Fibroblast of lung (primary cell): Measurements from ENCODE around the gene ATP13A2. TPM values are rescaled to one million over a fixed set of nuclear protein-coding genes. Genes with fewer than 3 reads are reported as not detected.
"Not testable (repeated sequence)": the region's sequence is repeated elsewhere in the genome, so short reads cannot be mapped to it uniquely, and the experiment has no call there.

Experiments used
- DNase-seq, 2 donors: peaks; one replicate each; pipeline versions ENCODE4 v3.0.0 to v3.0.0-alpha.2; 2010; ENCODE audit warnings: low read depth in 2 of 2
- H2AFZ ChIP-seq: 2 replicates; pipeline ENCODE4 v1.5.1; 2012; ENCODE audit warnings: low read length, control low read depth, inconsistent platforms
- H3K27ac ChIP-seq: 2 replicates; pipeline ENCODE4 v1.5.1; 2011; ENCODE audit warnings: low read length, control low read depth; ENCODE audit not compliant: insufficient read depth
- H3K27me3 ChIP-seq: 2 replicates; pipeline ENCODE4 v1.5.1; 2011; ENCODE audit warnings: mild to moderate bottlenecking, low read length; ENCODE audit not compliant: control insufficient read depth, insufficient read depth
- H3K36me3 ChIP-seq: 2 replicates; pipeline ENCODE4 v1.5.1; 2011; ENCODE audit warnings: low read length; ENCODE audit not compliant: control insufficient read depth, insufficient read depth
- H3K4me1 ChIP-seq: 2 replicates; pipeline ENCODE4 v1.5.1; 2011; ENCODE audit warnings: low read length; ENCODE audit not compliant: control insufficient read depth, insufficient read depth; ENCODE audit errors: extremely low read depth
- H3K4me2 ChIP-seq: 2 replicates; pipeline ENCODE4 v1.5.1; 2011; ENCODE audit warnings: low read length, control low read depth; ENCODE audit not compliant: insufficient read depth; ENCODE audit errors: extremely low read depth
- H3K4me3 ChIP-seq, 4 experiments: fragments of 200-600 bp in 1 of 4; sonication (generic) in 1 of 4; replicated peaks in 1 of 4; 2 replicates each; pipeline ENCODE4 v1.5.1; 2011 to 2016; ENCODE audit warnings: low read length in 4 of 4, low read depth in 3 of 4, mild to moderate bottlenecking in 3 of 4, control low read depth in 2 of 4, inconsistent platforms in 1 of 4, mixed read lengths in 1 of 4; ENCODE audit not compliant: insufficient read depth in 1 of 4; ENCODE audit errors: control extremely low read depth in 1 of 4
- H3K79me2 ChIP-seq: 2 replicates; pipeline ENCODE4 v1.5.1; 2012; ENCODE audit warnings: mild to moderate bottlenecking, low read length, inconsistent platforms; ENCODE audit not compliant: control insufficient read depth, insufficient read depth
- H3K9ac ChIP-seq: 2 replicates; pipeline ENCODE4 v1.5.1; 2011; ENCODE audit warnings: mild to moderate bottlenecking, low read length, control low read depth; ENCODE audit not compliant: insufficient read depth
- H3K9me3 ChIP-seq: 2 replicates; pipeline ENCODE4 v1.5.1; 2012; ENCODE audit warnings: low read depth, low read length; ENCODE audit not compliant: control insufficient read depth, insufficient read depth
- H4K20me1 ChIP-seq: 2 replicates; pipeline ENCODE4 v1.5.1; 2011; ENCODE audit warnings: low read length; ENCODE audit not compliant: control insufficient read depth, insufficient read depth; ENCODE audit errors: extremely low read depth
- EZH2 ChIP-seq: IDR thresholded peaks from 2 replicates; pipeline ENCODE4 v1.5.1; 2012; ENCODE audit warnings: low read length, control low read depth, mild to moderate bottlenecking; ENCODE audit errors: missing control alignments
- polyA plus RNA-seq, 2 donors: library from polyadenylated mRNA; depleted of rRNA in 1 of 2; stranded (reverse) in 1 of 2; unstranded in 1 of 2; fragments of >200 nt; gene quantifications; 2 replicates each; pipeline ENCODE4 v1.2.1, GENCODE V29; 2011 to 2012; ENCODE audit warnings: missing spikeins in 1 of 2
- total RNA-seq: library from RNA; depleted of rRNA; stranded (reverse); fragments of >200 nt; gene quantifications from 2 replicates; pipeline ENCODE4 v1.2.1, GENCODE V29; 2014
- TF ChIP-seq, protein P1 (sequence below), 2 donors: IDR thresholded peaks in 1 of 2; conservative IDR thresholded peaks in 1 of 2; 1 replicate in 1 of 2; 2 replicates in 1 of 2; pipeline ENCODE4 v1.5.1; 2011 to 2012; ENCODE audit warnings: low read length in 2 of 2, control low read depth in 1 of 2, inconsistent platforms in 1 of 2, low read depth in 1 of 2, mild to moderate bottlenecking in 1 of 2

The ATP13A2 gene
- total and polyA plus RNA-seq, 2 donors (not counting 1 experiment from before 2014, with no cell fraction given), result 6.5 to 10.9 TPM

DNA sequence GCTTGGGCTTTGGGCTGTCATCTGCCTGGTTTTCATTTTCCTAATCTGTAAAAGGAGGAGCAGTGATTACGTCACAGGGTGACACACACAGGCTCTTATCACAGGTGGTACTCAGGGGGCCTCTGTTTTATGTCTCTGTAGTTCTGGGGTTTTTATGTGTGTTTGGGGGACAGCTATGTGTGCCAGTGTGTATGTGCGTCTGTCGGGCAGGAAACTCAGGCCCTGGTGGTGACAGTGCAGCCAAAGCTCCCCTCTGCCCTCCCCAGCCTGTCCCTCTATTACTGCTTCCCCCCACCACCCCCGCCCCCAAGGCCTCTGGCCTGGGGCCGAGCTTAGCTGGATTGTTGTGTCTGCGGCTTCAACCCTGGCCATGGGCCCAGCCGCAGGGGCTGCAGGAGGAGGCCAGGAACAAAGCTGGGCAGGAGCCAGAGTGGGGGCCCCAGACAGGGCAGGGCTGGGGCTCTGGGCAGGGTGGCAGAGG lies 44.6 kb downstream of the ATP13A2 start:
- TF ChIP-seq, protein P1, sequence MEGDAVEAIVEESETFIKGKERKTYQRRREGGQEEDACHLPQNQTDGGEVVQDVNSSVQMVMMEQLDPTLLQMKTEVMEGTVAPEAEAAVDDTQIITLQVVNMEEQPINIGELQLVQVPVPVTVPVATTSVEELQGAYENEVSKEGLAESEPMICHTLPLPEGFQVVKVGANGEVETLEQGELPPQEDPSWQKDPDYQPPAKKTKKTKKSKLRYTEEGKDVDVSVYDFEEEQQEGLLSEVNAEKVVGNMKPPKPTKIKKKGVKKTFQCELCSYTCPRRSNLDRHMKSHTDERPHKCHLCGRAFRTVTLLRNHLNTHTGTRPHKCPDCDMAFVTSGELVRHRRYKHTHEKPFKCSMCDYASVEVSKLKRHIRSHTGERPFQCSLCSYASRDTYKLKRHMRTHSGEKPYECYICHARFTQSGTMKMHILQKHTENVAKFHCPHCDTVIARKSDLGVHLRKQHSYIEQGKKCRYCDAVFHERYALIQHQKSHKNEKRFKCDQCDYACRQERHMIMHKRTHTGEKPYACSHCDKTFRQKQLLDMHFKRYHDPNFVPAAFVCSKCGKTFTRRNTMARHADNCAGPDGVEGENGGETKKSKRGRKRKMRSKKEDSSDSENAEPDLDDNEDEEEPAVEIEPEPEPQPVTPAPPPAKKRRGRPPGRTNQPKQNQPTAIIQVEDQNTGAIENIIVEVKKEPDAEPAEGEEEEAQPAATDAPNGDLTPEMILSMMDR (conservative IDR thresholded peaks at IDR 0.05 in 1 of 2, IDR thresholded peaks at IDR 0.05 in 1 of 2; ENCODE audit: low read depth in 1 of 2, low read length in 2 of 2), result no peak
- TF ChIP-seq EZH2, result no peak
- Histone ChIP-seq H3K79me2 (no peaks in the 10 kb centered on the region), H2AFZ (no peak overlapping the region), H3K36me3 (peaks cover 4% of the 10 kb centered on the region), H3K27me3 (no peaks in the 10 kb centered on the region), H3K4me3 (no peak overlapping the region), H4K20me1 (no peaks in the 10 kb centered on the region), H3K4me1 (peaks cover 3% of the 10 kb centered on the region), H3K4me2 (no peak overlapping the region), H3K9ac (no peak overlapping the region), H3K9me3 (no peaks in the 10 kb centered on the region), H3K27ac (no peak overlapping the region)
- peak; percentile 63 to 93 for DNase-seq

DNA sequence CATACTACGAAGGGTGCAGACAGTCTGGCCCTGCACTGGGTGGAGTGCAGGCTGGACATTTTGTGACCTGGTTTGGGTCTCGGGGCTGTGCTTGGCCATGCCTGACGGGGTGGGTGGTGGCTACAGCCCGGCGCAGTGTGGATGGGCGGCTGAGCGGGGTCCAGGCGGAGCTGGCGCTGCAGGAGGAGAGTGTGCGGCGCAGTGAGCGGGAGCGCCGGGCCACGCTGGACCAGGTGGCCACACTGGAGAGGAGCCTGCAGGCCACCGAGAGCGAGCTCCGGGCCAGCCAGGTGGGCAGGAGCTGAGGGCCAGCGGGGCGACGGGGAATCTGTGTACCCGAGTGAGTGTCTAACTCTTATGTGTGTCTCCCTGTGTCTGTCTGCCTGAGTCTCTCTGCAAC lies 45.4 kb downstream of the ATP13A2 start:
- Histone ChIP-seq H4K20me1 (no peaks in the 10 kb centered on the region), H3K4me1 (peaks cover 3% of the 10 kb centered on the region), H3K4me2 (no peak overlapping the region), H3K27me3 (no peaks in the 10 kb centered on the region), H3K27ac (no peak overlapping the region), H3K79me2 (no peaks in the 10 kb centered on the region), H3K9me3 (no peaks in the 10 kb centered on the region), H3K4me3 (no peak overlapping the region), H2AFZ (no peak overlapping the region), H3K36me3 (no peaks in the 10 kb centered on the region), H3K9ac (no peak overlapping the region)
- TF ChIP-seq, protein P1 (conservative IDR thresholded peaks at IDR 0.05 in 1 of 2, IDR thresholded peaks at IDR 0.05 in 1 of 2; ENCODE audit: low read depth in 1 of 2, low read length in 2 of 2), result no peak
- DNase-seq, result no peak

DNA sequence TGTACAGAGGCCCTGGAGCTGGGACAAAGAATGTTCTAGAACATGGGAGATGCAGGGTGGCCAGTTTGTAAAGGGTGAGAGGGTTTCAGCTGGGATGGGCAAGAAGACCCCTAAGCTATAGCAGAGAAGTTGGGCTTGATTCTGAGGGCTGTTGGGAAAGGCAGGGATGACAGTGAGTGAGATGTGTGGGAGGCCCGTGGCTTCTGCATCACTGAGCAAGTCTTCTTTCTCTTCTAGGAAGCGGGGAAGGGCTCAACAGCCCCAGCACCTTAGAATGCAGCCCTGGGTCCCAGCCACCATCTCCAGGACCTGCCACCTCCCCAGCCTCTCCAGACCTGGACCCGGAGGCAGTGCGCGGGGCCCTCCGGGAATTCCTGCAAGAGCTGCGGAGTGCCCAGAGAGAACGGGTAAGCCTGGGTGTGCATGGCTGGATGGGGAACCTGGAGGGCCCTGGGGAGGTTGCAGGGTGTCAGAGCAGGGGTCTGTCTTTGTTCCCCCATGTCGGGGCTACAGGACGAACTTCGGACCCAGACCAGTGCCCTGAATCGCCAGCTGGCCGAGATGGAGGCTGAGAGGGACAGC lies 46.2 kb downstream of the ATP13A2 start:
- DNase-seq, result no peak
- no peaks in the 10 kb centered on the region for H3K36me3 ChIP-seq
- H3K9ac ChIP-seq, result no peak overlapping the region
- TF ChIP-seq, protein P1 (conservative IDR thresholded peaks at IDR 0.05 in 1 of 2, IDR thresholded peaks at IDR 0.05 in 1 of 2; ENCODE audit: low read depth in 1 of 2, low read length in 2 of 2), result no peak
- TF ChIP-seq EZH2, result no peak
- H4K20me1 ChIP-seq, result no peaks in the 10 kb centered on the region
- no peak overlapping the region for H3K27ac ChIP-seq
- H3K27me3 ChIP-seq, result no peaks in the 10 kb centered on the region
- no peak overlapping the region for H3K4me2 ChIP-seq
- no peaks in the 10 kb centered on the region for H3K79me2 ChIP-seq
- peaks cover 4% of the 10 kb centered on the region for H3K4me1 ChIP-seq
- H3K9me3 ChIP-seq, result no peaks in the 10 kb centered on the region
- H2AFZ ChIP-seq, result no peak overlapping the region
- no peak overlapping the region for H3K4me3 ChIP-seq

DNA sequence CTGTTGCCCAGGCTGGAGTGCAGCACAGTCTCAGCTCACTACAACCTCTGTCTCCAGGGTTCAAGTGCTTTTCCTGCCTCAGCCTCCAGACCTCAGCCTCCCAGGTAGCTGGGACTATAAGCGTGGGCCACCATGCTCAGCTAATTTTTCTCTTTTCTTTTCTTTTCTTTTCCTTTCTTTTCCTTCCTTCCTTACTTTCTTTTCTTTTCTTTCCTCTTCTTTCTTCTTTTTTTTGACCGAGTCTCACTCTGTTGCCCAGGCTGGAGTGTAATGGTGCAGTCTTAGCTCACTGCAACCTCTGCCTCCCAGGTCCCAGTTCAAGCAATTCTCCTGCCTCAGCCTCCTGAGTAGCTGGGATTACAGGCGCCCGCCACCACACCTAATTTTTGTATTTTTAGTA lies 47.6 kb downstream of the ATP13A2 start:
- not testable (repeated sequence) for H2AFZ ChIP-seq, H3K9me3 ChIP-seq, H3K4me2 ChIP-seq, H4K20me1 ChIP-seq, H3K9ac ChIP-seq, DNase-seq, H3K4me1 ChIP-seq, H3K27ac ChIP-seq, H3K79me2 ChIP-seq, H3K27me3 ChIP-seq, H3K36me3 ChIP-seq, H3K4me3 ChIP-seq
